Measurements from ENCODE around the gene TUBAL3.

GRCh38 chr10:5411941-5412276 is 7.3 kb upstream of the TUBAL3 start:
- no peak for TF ChIP-seq CTCF (tag by site-specific recombination; IDR thresholded peaks at IDR 0.05)
- no peak for TF ChIP-seq ZBTB20 (tag by site-specific recombination; IDR thresholded peaks at IDR 0.05)
- TF ChIP-seq ZNF626 (tag by site-specific recombination; IDR thresholded peaks at IDR 0.05) = no peak
- no peak for TF ChIP-seq ZNF223 (tag by site-specific recombination; IDR thresholded peaks at IDR 0.05)
- no peak for TF ChIP-seq ATF2 (tag by site-specific recombination; IDR thresholded peaks at IDR 0.05; ENCODE audit: low read depth)
- TF ChIP-seq ZNF785 (tag by site-specific recombination; IDR thresholded peaks at IDR 0.05) = no peak
- TF ChIP-seq ZNF157 (tag by site-specific recombination; IDR thresholded peaks at IDR 0.05) = no peak
- TF ChIP-seq ZNF776 (tag by site-specific recombination; IDR thresholded peaks at IDR 0.05; ENCODE audit: borderline replicate concordance) = no peak
- TF ChIP-seq TCF7L2 (IDR thresholded peaks at IDR 0.05; ENCODE audit: borderline replicate concordance, low read depth, low read length) = no peak
- TF ChIP-seq ZNF132 (tag by site-specific recombination; IDR thresholded peaks at IDR 0.05; ENCODE audit: borderline replicate concordance) = no peak
- 0 out of 2 replicates have a peak, but pooled peaks have one; percentile 41 for TF ChIP-seq ZNF184 (tag by site-specific recombination; IDR thresholded peaks at IDR 0.05)
- TF ChIP-seq FEZF1 (tag by site-specific recombination; IDR thresholded peaks at IDR 0.05) = no peak
